Gastrocnemius medialis (tissue), 4 donors: ENCODE data around the gene CCIN.

Experiments
- CTCF ChIP-seq, 5 experiments: fragments of 450-650 bp in 3 of 5; fragments of 200-600 bp in 2 of 5; sonication (generic) in 2 of 5; IDR thresholded peaks in 4 of 5; conservative IDR thresholded peaks in 1 of 5; 1 replicate in 4 of 5; 2 replicates in 1 of 5; pipeline ENCODE4 v1.5.1; 2016 to 2019; ENCODE audit warnings: antibody characterized with exemption in 5 of 5, mild to moderate bottlenecking in 3 of 5, moderate library complexity in 3 of 5
- POLR2A ChIP-seq, 2 donors: fragments of 450-650 bp; IDR thresholded peaks; one replicate each; pipeline ENCODE4 v1.6.1; 2017; ENCODE audit warnings: antibody characterized with exemption in 2 of 2, mild to moderate bottlenecking in 2 of 2, moderate library complexity in 2 of 2

DNA sequence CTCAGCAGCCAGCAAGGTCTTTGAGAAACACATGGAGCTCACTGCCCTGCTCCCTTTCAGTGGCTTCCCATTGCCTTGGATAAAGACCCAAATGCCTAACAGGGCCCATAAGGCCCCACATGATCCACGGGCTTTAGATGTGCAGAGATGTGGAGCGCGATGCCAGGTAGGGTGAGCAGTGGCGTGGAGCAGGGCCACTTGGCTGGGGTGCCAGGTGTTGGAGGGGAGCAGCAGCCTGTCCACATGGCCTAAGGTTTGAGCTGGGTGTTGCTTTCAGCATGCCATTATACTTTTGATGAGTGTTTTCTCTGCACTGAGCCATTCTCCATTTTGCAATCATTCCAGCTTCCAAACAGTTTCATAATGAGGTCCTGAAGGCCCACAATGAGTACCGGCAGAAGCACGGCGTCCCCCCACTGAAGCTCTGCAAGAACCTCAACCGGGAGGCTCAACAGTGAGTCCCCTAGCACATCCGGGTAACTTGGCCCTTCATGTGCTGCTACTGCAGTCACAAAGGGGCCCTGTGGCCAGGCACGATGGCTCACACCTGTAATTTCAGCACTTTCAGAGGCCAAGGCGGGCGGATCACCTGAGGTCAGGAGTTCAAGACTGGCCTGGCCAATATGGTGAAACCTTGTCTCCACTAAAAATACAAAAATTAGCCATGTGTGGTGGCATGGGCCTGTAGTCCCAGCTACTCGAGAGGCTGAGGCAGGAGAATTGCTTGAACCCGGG is 21.6 kb upstream of the CCIN start:
- no peak for TF ChIP-seq CTCF (IDR thresholded peaks at IDR 0.05 in 4 of 5, conservative IDR thresholded peaks at IDR 0.05 in 1 of 5)
- TF ChIP-seq POLR2A (IDR thresholded peaks at IDR 0.05), result no peak
